Keratinocyte (primary cell): ENCODE results near the gene POLR2A.

Source experiments
- EZH2 ChIP-seq: IDR thresholded peaks from one replicate; pipeline ENCODE4 v1.6.1; 2012; ENCODE audit warnings: inconsistent platforms, mild to moderate bottlenecking, low read length, moderate library complexity
- TF ChIP-seq, protein P1 (sequence below), 3 experiments: IDR thresholded peaks in 1 of 3; conservative IDR thresholded peaks in 1 of 3; optimal IDR thresholded peaks in 1 of 3; 2 replicates in 2 of 3; 3 replicates in 1 of 3; pipeline versions ENCODE3 to v1.5.1; 2011; ENCODE audit warnings: low read length in 3 of 3, mild to moderate bottlenecking in 3 of 3, moderate library complexity in 2 of 3, control low read depth in 1 of 3, inconsistent platforms in 1 of 3; ENCODE audit not compliant: insufficient read depth in 2 of 3; ENCODE audit errors: extremely low read depth in 1 of 3

DNA sequence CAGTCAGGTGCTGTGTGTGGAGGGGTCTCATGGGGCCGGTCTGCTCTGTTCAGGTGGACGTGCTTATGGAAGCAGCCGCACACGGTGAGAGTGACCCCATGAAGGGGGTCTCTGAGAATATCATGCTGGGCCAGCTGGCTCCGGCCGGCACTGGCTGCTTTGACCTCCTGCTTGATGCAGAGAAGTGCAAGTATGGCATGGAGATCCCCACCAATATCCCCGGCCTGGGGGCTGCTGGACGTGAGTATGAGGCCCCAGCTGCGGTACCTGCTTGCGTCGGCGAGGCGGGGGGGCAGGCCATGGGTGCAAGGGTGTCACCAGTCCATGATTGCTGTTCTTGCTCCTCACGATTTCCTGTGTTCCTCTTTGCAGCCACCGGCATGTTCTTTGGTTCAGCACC is 27.9 kb downstream of the POLR2A start:
- TF ChIP-seq, protein P1, sequence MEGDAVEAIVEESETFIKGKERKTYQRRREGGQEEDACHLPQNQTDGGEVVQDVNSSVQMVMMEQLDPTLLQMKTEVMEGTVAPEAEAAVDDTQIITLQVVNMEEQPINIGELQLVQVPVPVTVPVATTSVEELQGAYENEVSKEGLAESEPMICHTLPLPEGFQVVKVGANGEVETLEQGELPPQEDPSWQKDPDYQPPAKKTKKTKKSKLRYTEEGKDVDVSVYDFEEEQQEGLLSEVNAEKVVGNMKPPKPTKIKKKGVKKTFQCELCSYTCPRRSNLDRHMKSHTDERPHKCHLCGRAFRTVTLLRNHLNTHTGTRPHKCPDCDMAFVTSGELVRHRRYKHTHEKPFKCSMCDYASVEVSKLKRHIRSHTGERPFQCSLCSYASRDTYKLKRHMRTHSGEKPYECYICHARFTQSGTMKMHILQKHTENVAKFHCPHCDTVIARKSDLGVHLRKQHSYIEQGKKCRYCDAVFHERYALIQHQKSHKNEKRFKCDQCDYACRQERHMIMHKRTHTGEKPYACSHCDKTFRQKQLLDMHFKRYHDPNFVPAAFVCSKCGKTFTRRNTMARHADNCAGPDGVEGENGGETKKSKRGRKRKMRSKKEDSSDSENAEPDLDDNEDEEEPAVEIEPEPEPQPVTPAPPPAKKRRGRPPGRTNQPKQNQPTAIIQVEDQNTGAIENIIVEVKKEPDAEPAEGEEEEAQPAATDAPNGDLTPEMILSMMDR (optimal IDR thresholded peaks at IDR 0.05 in 1 of 3, IDR thresholded peaks at IDR 0.05 in 1 of 3, conservative IDR thresholded peaks at IDR 0.05 in 1 of 3; ENCODE audit: extremely low read depth in 1 of 3, insufficient read depth in 2 of 3, low read length in 3 of 3), result no peak
- no peak for TF ChIP-seq EZH2
